IMR-90 (cell line): Measurements from ENCODE around the gene NPW. TPM values are rescaled to one million over a fixed set of nuclear protein-coding genes. Genes with fewer than 3 reads are reported as not detected.

Experiments used
- ATAC-seq: fragments of 200-7000 bp; cut with Tn5 transposase; 2 replicates; pipeline ENCODE4 v1.9.1; 2020; ENCODE audit warnings: low read depth, mild to moderate bottlenecking, moderate library complexity
- BruUV-seq: library from RNA; stranded (reverse); fragments of 400-500 nt; replicated peaks from 2 replicates; lab custom pipeline; 2021; lab: Mats Ljungman, UMichigan
- CTCF ChIA-PET: fragments of 300-600 bp; formaldehyde crosslinking; extraction: SDS; loops from one replicate; lab custom pipeline; 2021; ENCODE audit warnings: antibody characterized with exemption; lab: Yijun Ruan, JAX
- POLR2A ChIA-PET: fragments of 300-600 bp; sonication (Branson Sonifier 250); formaldehyde crosslinking; loops from one replicate; lab custom pipeline; 2022; ENCODE audit warnings: antibody characterized with exemption; ENCODE audit not compliant: unreplicated experiment; lab: Charles Lee
- DNase-seq: peaks from one replicate; pipeline ENCODE4 v3.0.0; 2013
- H2AFZ ChIP-seq: replicated peaks from 2 replicates; pipeline ENCODE3; 2013; ENCODE audit warnings: low read length, mild to moderate bottlenecking; ENCODE audit not compliant: poor library complexity
- H2AK5ac ChIP-seq: 2 replicates; pipeline ENCODE4 v1.6.1; 2013; ENCODE audit warnings: low read depth, low read length, inconsistent platforms
- H2AK9ac ChIP-seq: replicated peaks from 2 replicates; pipeline ENCODE3; 2013; ENCODE audit warnings: mild to moderate bottlenecking, low read depth, low read length, moderate library complexity; ENCODE audit not compliant: poor library complexity
- H2BK120ac ChIP-seq: 2 replicates; pipeline ENCODE4 v1.6.1; 2013; ENCODE audit warnings: low read depth, low read length, inconsistent platforms
- H2BK15ac ChIP-seq: 3 replicates; pipeline ENCODE4 v1.6.1; 2013; ENCODE audit warnings: low read depth, low read length, inconsistent platforms
- H2BK20ac ChIP-seq: 2 replicates; pipeline ENCODE4 v1.6.1; 2013; ENCODE audit warnings: low read depth, mild to moderate bottlenecking, inconsistent platforms, low read length, moderate library complexity
- H2BK5ac ChIP-seq: 2 replicates; pipeline ENCODE4 v1.6.1; 2013; ENCODE audit warnings: mild to moderate bottlenecking, low read depth, low read length, inconsistent platforms; ENCODE audit not compliant: poor library complexity, severe bottlenecking
- H3K14ac ChIP-seq: replicated peaks from 2 replicates; pipeline ENCODE4 v1.6.1; 2013; ENCODE audit warnings: low read depth, low read length, inconsistent platforms
- H3K18ac ChIP-seq: 2 replicates; pipeline ENCODE4 v1.6.1; 2013; ENCODE audit warnings: low read depth, low read length, control low read depth
- H3K23ac ChIP-seq: 2 replicates; pipeline ENCODE4 v1.6.1; 2013; ENCODE audit warnings: low read depth, low read length, inconsistent platforms
- H3K27ac ChIP-seq: 2 replicates; pipeline ENCODE4 v1.5.1; 2013; ENCODE audit warnings: mild to moderate bottlenecking, control low read depth, low read length; ENCODE audit not compliant: insufficient read depth
- H3K27me3 ChIP-seq: 2 replicates; pipeline ENCODE4 v1.6.1; 2013; ENCODE audit warnings: low read length; ENCODE audit not compliant: control insufficient read depth, insufficient read depth
- H3K36me3 ChIP-seq: 2 replicates; pipeline ENCODE4 v1.6.1; 2013; ENCODE audit warnings: low read length, mixed read lengths; ENCODE audit not compliant: control insufficient read depth, insufficient read depth
- H3K4ac ChIP-seq: 2 replicates; pipeline ENCODE4 v1.6.1; 2013; ENCODE audit warnings: low read depth, low read length, inconsistent platforms
- H3K4me1 ChIP-seq: 2 replicates; pipeline ENCODE4 v1.6.1; 2013; ENCODE audit warnings: low read length, mixed read lengths; ENCODE audit not compliant: control insufficient read depth, insufficient read depth
- H3K4me2 ChIP-seq: 2 replicates; pipeline ENCODE4 v1.6.1; 2013; ENCODE audit warnings: low read depth, mild to moderate bottlenecking, control low read depth, low read length, moderate library complexity
- H3K4me3 ChIP-seq: 2 replicates; pipeline ENCODE4 v1.5.1; 2013; ENCODE audit warnings: low read depth, mild to moderate bottlenecking, control low read depth, low read length, moderate library complexity; ENCODE audit not compliant: insufficient read depth
- H3K56ac ChIP-seq: 2 replicates; pipeline ENCODE4 v1.6.1; 2013; ENCODE audit warnings: low read length, inconsistent platforms; ENCODE audit not compliant: insufficient read depth; ENCODE audit errors: extremely low read depth
- H3K79me1 ChIP-seq, 2 experiments: 2 replicates each; pipeline ENCODE4 v1.6.1; 2013; ENCODE audit warnings: low read length in 2 of 2, inconsistent platforms in 1 of 2, low read depth in 1 of 2
- H3K9ac ChIP-seq: 2 replicates; pipeline ENCODE4 v1.6.1; 2013; ENCODE audit warnings: low read depth, low read length, control low read depth
- H3K9me1 ChIP-seq: 2 replicates; pipeline ENCODE4 v1.6.1; 2013; ENCODE audit warnings: low read length, inconsistent platforms; ENCODE audit not compliant: insufficient read depth
- H3K9me3 ChIP-seq: 2 replicates; pipeline ENCODE4 v1.6.1; 2013; ENCODE audit warnings: low read length; ENCODE audit not compliant: control insufficient read depth, insufficient read depth
- H4K20me1 ChIP-seq: 2 replicates; pipeline ENCODE4 v1.6.1; 2013; ENCODE audit warnings: low read length, inconsistent platforms; ENCODE audit not compliant: insufficient read depth
- H4K5ac ChIP-seq: 2 replicates; pipeline ENCODE4 v1.6.1; 2013; ENCODE audit warnings: mild to moderate bottlenecking, low read depth, low read length, control low read depth
- H4K8ac ChIP-seq, 2 experiments: 2 replicates each; pipeline ENCODE4 v1.6.1; 2013; ENCODE audit warnings: low read depth in 2 of 2, low read length in 2 of 2, control low read depth in 1 of 2, inconsistent platforms in 1 of 2
- H4K91ac ChIP-seq: 2 replicates; pipeline ENCODE4 v1.6.1; 2013; ENCODE audit warnings: low read depth, low read length, inconsistent platforms; ENCODE audit not compliant: insufficient read depth
- BHLHE40 ChIP-seq: fragments of 150-350 bp; IDR thresholded peaks from 2 replicates; pipeline ENCODE4 v1.6.1; 2016; ENCODE audit warnings: mild to moderate bottlenecking, low read depth, low read length
- CEBPB ChIP-seq: IDR thresholded peaks from 2 replicates; pipeline ENCODE4 v1.6.1; 2012; ENCODE audit warnings: low read depth, low read length, improper control_type of control experiment
- FOS ChIP-seq: fragments of 150-350 bp; IDR thresholded peaks from 2 replicates; pipeline ENCODE4 v1.6.1; 2016; ENCODE audit warnings: low read depth, low read length
- MAFK ChIP-seq: IDR thresholded peaks from 2 replicates; pipeline ENCODE4 v1.6.1; 2012; ENCODE audit warnings: low read depth, low read length, improper control_type of control experiment
- MAZ ChIP-seq: IDR thresholded peaks from 2 replicates; pipeline ENCODE4 v1.6.1; 2012; ENCODE audit warnings: low read depth, mild to moderate bottlenecking, low read length, improper control_type of control experiment, moderate library complexity, borderline replicate concordance
- MXI1 ChIP-seq: IDR thresholded peaks from 2 replicates; pipeline ENCODE4 v1.6.1; 2012; ENCODE audit warnings: low read depth, mild to moderate bottlenecking, low read length, moderate library complexity, borderline replicate concordance
- NFE2L2 ChIP-seq: fragments of 150-350 bp; IDR thresholded peaks from 2 replicates; pipeline ENCODE4 v1.6.1; 2016; ENCODE audit warnings: low read depth, mild to moderate bottlenecking, low read length
- POLR2A ChIP-seq: IDR thresholded peaks from 2 replicates; pipeline ENCODE4 v1.6.1; 2012; ENCODE audit warnings: mild to moderate bottlenecking, low read depth, low read length
- RAD21 ChIP-seq: IDR thresholded peaks from 2 replicates; pipeline ENCODE4 v1.6.1; 2012; ENCODE audit warnings: low read length, improper control_type of control experiment
- RCOR1 ChIP-seq: IDR thresholded peaks from 2 replicates; pipeline ENCODE4 v1.6.1; 2012; ENCODE audit warnings: mild to moderate bottlenecking, low read length, improper control_type of control experiment; ENCODE audit not compliant: insufficient replicate concordance
- RFX5 ChIP-seq: IDR thresholded peaks from 2 replicates; pipeline ENCODE4 v1.8.0; 2012; ENCODE audit warnings: low read depth, mild to moderate bottlenecking, low read length, moderate library complexity
- SMC3 ChIP-seq: fragments of 150-350 bp; IDR thresholded peaks from 2 replicates; pipeline ENCODE4 v1.6.1; 2016; ENCODE audit warnings: low read depth, mild to moderate bottlenecking, antibody characterized with exemption, low read length, moderate library complexity
- WGBS, 2 experiments: methylation state at CpG; one replicate each; pipeline versions ENCODE4 v1.1.5 to v1.1.7; 2013; ENCODE audit warnings: missing lambda C conversion rate in 2 of 2; ENCODE audit not compliant: insufficient read length in 1 of 2; ENCODE audit errors: extremely low coverage in 2 of 2; 5-methylcytosine and 5-hydroxymethylcytosine counted together
- dilution Hi-C: fragments of 300-500 bp; cut with HindIII; formaldehyde crosslinking; loops from one replicate; pipeline ENCODE4 v1.14.3; 2018; ENCODE audit warnings: low sequenced_read_pairs; ENCODE audit not compliant: unreplicated experiment
- in situ Hi-C: fragments of 300-500 bp; cut with MboI; formaldehyde crosslinking; loops from 3 replicates; pipeline ENCODE4 v1.14.3; 2019; ENCODE audit warnings: low sequenced_read_pairs, inconsistent platforms, mixed read lengths
- intact Hi-C: fragments of 100-400 bp; cut with micrococcal nuclease; formaldehyde crosslinking; loops from 2 replicates; pipeline ENCODE4 v1.10.0; 2022
- polyA plus RNA-seq, 3 experiments: library from polyadenylated mRNA; depleted of rRNA; stranded (reverse); fragments of >200 nt; gene quantifications; 2 replicates each; pipeline ENCODE4 v1.2.3, GENCODE V29; 2012; ENCODE audit warnings: low replicate concordance in 1 of 3
- total RNA-seq: library from RNA; depleted of rRNA; stranded (reverse); fragments of >200 nt; gene quantifications from 2 replicates; pipeline ENCODE4 v1.2.3, GENCODE V29; 2012
- TF ChIP-seq, protein P1 (sequence below): fragments of 150-350 bp; IDR thresholded peaks from 2 replicates; pipeline ENCODE4 v1.6.1; 2016; ENCODE audit warnings: low read depth, mild to moderate bottlenecking, low read length, moderate library complexity, borderline replicate concordance
- TF ChIP-seq, protein P2 (sequence below): conservative IDR thresholded peaks from 2 replicates; pipeline ENCODE4 v1.5.1; 2012; ENCODE audit warnings: mild to moderate bottlenecking, low read depth, low read length, improper control_type of control experiment
- TF ChIP-seq, protein P3 (sequence below): fragments of 150-350 bp; IDR thresholded peaks from 2 replicates; pipeline ENCODE4 v1.6.1; 2017; ENCODE audit warnings: mild to moderate bottlenecking, antibody characterized with exemption, low read length, low read depth

Gene NPW
- total and polyA plus RNA-seq, 2 of the 4 experiments (the other 2 are of a cell fraction): 0.18 to 2.0 TPM

GRCh38 chr16:1991135-1991551 is 28.4 kb upstream of the NPW start:
- ATAC-seq: no peak
- Histone ChIP-seq H3K4ac (no peak overlapping the region), H3K79me1 (peaks cover 5 to 23% of the 10 kb centered on the region in 2 experiments; a peak in 3 of 4 replicates), H3K4me1 (peaks cover 14% of the 10 kb centered on the region), H2BK20ac (no peak overlapping the region), H2AK5ac (peak overlapping the region; percentile 34; the same call in 1 of the 2 replicates), H2BK15ac (no peak overlapping the region), H4K91ac (no peak overlapping the region), H3K4me2 (no peak overlapping the region), H4K8ac (no peak overlapping the region), H3K18ac (no peak overlapping the region), H2BK5ac (no peak overlapping the region), H4K5ac (no peak overlapping the region), H3K9ac (no peak overlapping the region), H3K14ac (no peak overlapping the region), H3K4me3 (no peak overlapping the region), H3K23ac (no peak overlapping the region), H3K36me3 (peaks cover 9% of the 10 kb centered on the region), H3K9me1 (peaks cover 19% of the 10 kb centered on the region), H3K27ac (no peak overlapping the region), H2AK9ac (peak overlapping the region; percentile 88), H3K56ac (no peak overlapping the region), H3K27me3 (peaks cover 17% of the 10 kb centered on the region), H2AFZ (peak overlapping the region; percentile 44), H4K20me1 (no peaks in the 10 kb centered on the region), H2BK120ac (no peak overlapping the region), H3K9me3 (peaks cover 2% of the 10 kb centered on the region; the same call in 1 of the 2 replicates)
- intact Hi-C loops (no loop called here), in situ Hi-C loops (no loop called here), dilution Hi-C loops (no loop called here)
- DNase-seq: no peak
- no peak for TF ChIP-seq CEBPB
- no peak for TF ChIP-seq RAD21
- TF ChIP-seq, protein P1, sequence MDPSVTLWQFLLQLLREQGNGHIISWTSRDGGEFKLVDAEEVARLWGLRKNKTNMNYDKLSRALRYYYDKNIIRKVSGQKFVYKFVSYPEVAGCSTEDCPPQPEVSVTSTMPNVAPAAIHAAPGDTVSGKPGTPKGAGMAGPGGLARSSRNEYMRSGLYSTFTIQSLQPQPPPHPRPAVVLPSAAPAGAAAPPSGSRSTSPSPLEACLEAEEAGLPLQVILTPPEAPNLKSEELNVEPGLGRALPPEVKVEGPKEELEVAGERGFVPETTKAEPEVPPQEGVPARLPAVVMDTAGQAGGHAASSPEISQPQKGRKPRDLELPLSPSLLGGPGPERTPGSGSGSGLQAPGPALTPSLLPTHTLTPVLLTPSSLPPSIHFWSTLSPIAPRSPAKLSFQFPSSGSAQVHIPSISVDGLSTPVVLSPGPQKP: no peak
- no peak for TF ChIP-seq RFX5
- TF ChIP-seq MXI1: no peak
- TF ChIP-seq MAFK: no peak
- no peak for TF ChIP-seq FOS
- TF ChIP-seq NFE2L2: no peak
- TF ChIP-seq MAZ: no peak
- TF ChIP-seq RCOR1: no peak
- TF ChIP-seq, protein P2, sequence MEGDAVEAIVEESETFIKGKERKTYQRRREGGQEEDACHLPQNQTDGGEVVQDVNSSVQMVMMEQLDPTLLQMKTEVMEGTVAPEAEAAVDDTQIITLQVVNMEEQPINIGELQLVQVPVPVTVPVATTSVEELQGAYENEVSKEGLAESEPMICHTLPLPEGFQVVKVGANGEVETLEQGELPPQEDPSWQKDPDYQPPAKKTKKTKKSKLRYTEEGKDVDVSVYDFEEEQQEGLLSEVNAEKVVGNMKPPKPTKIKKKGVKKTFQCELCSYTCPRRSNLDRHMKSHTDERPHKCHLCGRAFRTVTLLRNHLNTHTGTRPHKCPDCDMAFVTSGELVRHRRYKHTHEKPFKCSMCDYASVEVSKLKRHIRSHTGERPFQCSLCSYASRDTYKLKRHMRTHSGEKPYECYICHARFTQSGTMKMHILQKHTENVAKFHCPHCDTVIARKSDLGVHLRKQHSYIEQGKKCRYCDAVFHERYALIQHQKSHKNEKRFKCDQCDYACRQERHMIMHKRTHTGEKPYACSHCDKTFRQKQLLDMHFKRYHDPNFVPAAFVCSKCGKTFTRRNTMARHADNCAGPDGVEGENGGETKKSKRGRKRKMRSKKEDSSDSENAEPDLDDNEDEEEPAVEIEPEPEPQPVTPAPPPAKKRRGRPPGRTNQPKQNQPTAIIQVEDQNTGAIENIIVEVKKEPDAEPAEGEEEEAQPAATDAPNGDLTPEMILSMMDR: no peak
- no peak for TF ChIP-seq POLR2A
- TF ChIP-seq, protein P3, sequence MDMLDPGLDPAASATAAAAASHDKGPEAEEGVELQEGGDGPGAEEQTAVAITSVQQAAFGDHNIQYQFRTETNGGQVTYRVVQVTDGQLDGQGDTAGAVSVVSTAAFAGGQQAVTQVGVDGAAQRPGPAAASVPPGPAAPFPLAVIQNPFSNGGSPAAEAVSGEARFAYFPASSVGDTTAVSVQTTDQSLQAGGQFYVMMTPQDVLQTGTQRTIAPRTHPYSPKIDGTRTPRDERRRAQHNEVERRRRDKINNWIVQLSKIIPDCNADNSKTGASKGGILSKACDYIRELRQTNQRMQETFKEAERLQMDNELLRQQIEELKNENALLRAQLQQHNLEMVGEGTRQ: no peak
- TF ChIP-seq SMC3: no peak
- TF ChIP-seq BHLHE40: no peak
- no TSS peak for BruUV-seq
- ChIA-PET CTCF (interaction anchor here (1.1 kb wide), 1 partner anchor 12 kb away, joined by 3 read pairs; no protein-coding TSS in a partner anchor), POLR2A (no interaction called here)
- 31% methylated on average over 4 of the region's 18 CpGs; no CpG with 5 or more reads in 1 of the 2 experiments for WGBS, 2 experiments
